SK-N-SH treated with all-trans-retinoic acid at 6 μM for 48 hours (cell line): ENCODE results near the gene GON4L.
"Not testable (repeated sequence)": the region's sequence is repeated elsewhere in the genome, so short reads cannot be mapped to it uniquely, and the experiment has no call there.

Experiments used
- ATAC-seq: fragments of 200-7000 bp; cut with Tn5 transposase; 3 replicates; pipeline ENCODE4 v1.9.1; 2020; ENCODE audit warnings: mild to moderate bottlenecking, moderate library complexity
- ARNTL ChIP-seq: fragments of 450-650 bp; formaldehyde crosslinking; IDR thresholded peaks from 2 replicates; pipeline ENCODE4 v1.5.0; 2020; ENCODE audit warnings: low read depth, mild to moderate bottlenecking, moderate library complexity, borderline replicate concordance
- BACH2 ChIP-seq: fragments of 250-450 bp; sonication (Bioruptor Pico); IDR thresholded peaks from 2 replicates; pipeline ENCODE4 v1.9.0; 2021; ENCODE audit warnings: mild to moderate bottlenecking, borderline replicate concordance
- CSDC2 ChIP-seq: fragments of 250-450 bp; sonication (Bioruptor Pico); IDR thresholded peaks from 2 replicates; pipeline ENCODE4 v1.5.0; 2020; ENCODE audit warnings: mild to moderate bottlenecking, moderate library complexity
- GLIS3 ChIP-seq: fragments of 250-450 bp; sonication (Bioruptor Pico); IDR thresholded peaks from 2 replicates; pipeline ENCODE4 v1.5.0; 2020; ENCODE audit warnings: mild to moderate bottlenecking, moderate library complexity
- PPARA ChIP-seq: fragments of 250-450 bp; sonication (Bioruptor Pico); IDR thresholded peaks from 2 replicates; pipeline ENCODE4 v1.5.0; 2020; ENCODE audit warnings: mild to moderate bottlenecking, borderline replicate concordance
- RARB ChIP-seq: fragments of 250-450 bp; sonication (Bioruptor Pico); IDR thresholded peaks from 2 replicates; pipeline ENCODE4 v1.8.0; 2021; ENCODE audit warnings: mild to moderate bottlenecking, moderate library complexity
- SNAI2 ChIP-seq: fragments of 250-450 bp; sonication (Bioruptor Pico); IDR thresholded peaks from 2 replicates; pipeline ENCODE4 v1.5.0; 2020; ENCODE audit warnings: mild to moderate bottlenecking, moderate library complexity
- TCF4 ChIP-seq: fragments of 250-450 bp; sonication (Bioruptor Pico); IDR thresholded peaks from 2 replicates; pipeline ENCODE4 v1.8.0; 2021; ENCODE audit warnings: mild to moderate bottlenecking, moderate library complexity, borderline replicate concordance
- TOX ChIP-seq: fragments of 250-450 bp; sonication (Bioruptor Pico); IDR thresholded peaks from 2 replicates; pipeline ENCODE4 v1.8.0; 2021; ENCODE audit warnings: mild to moderate bottlenecking, moderate library complexity, borderline replicate concordance
- ZC3H10 ChIP-seq: fragments of 250-450 bp; sonication (Bioruptor Pico); IDR thresholded peaks from 2 replicates; pipeline ENCODE4 v1.5.1; 2021; ENCODE audit warnings: mild to moderate bottlenecking, moderate library complexity
- ZFP30 ChIP-seq: fragments of 450-650 bp; formaldehyde crosslinking; IDR thresholded peaks from 2 replicates; pipeline ENCODE4 v1.5.0; 2022; ENCODE audit warnings: mild to moderate bottlenecking, moderate library complexity
- ZNF565 ChIP-seq: fragments of 450-650 bp; formaldehyde crosslinking; conservative IDR thresholded peaks from 2 replicates; pipeline ENCODE4 v1.5.0; 2020; ENCODE audit warnings: low read depth, mild to moderate bottlenecking, moderate library complexity
- ZNF70 ChIP-seq: fragments of 450-650 bp; formaldehyde crosslinking; IDR thresholded peaks from 2 replicates; pipeline ENCODE4 v1.5.0; 2020; ENCODE audit warnings: mild to moderate bottlenecking, moderate library complexity
- TF ChIP-seq, protein P1 (sequence below): fragments of 250-450 bp; sonication (Bioruptor Pico); IDR thresholded peaks from 2 replicates; pipeline ENCODE4 v1.5.0; 2020; ENCODE audit warnings: mild to moderate bottlenecking, moderate library complexity
- TF ChIP-seq, protein P2 (sequence below): fragments of 250-450 bp; sonication (Bioruptor Pico); IDR thresholded peaks from 2 replicates; pipeline ENCODE4 v1.8.0; 2021; ENCODE audit warnings: low read depth, mild to moderate bottlenecking, moderate library complexity, borderline replicate concordance
- TF ChIP-seq, protein P3 (sequence below): fragments of 250-450 bp; sonication (Bioruptor Pico); IDR thresholded peaks from 2 replicates; pipeline ENCODE4 v1.5.1; 2021; ENCODE audit warnings: mild to moderate bottlenecking, moderate library complexity
- TF ChIP-seq, protein P4 (sequence below): fragments of 250-450 bp; sonication (Bioruptor Pico); IDR thresholded peaks from 2 replicates; pipeline ENCODE4 v1.5.1; 2020; ENCODE audit warnings: low read depth, mild to moderate bottlenecking, moderate library complexity
- TF ChIP-seq, protein P5 (sequence below): fragments of 250-450 bp; sonication (Bioruptor Pico); IDR thresholded peaks from 2 replicates; pipeline ENCODE4 v1.8.0; 2020; ENCODE audit warnings: mild to moderate bottlenecking, moderate library complexity, borderline replicate concordance

The GON4L gene

DNA sequence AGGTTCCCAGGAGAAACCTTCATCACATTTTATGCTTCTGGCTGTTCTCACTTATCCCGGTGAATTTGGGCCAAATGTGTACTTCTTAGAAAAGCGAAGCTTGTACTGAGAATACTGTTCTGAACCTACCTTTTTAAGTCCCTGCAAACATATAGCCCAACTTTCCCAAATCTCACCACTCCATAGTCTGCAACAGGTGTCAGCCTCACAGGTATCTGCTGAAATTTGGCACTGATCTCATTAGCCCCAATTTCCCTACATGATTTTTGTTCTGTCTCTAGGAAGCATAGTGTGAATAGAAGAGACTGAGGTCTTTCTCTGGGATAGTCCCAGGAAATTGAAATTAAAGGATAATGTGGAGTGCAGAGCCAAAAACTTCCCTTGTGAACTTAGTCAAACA lies 42.7 kb upstream of the GON4L start:
- ATAC-seq, result no peak
- no peak for TF ChIP-seq ZNF565 (CRISPR knock-in tag)
- TF ChIP-seq, protein P1, sequence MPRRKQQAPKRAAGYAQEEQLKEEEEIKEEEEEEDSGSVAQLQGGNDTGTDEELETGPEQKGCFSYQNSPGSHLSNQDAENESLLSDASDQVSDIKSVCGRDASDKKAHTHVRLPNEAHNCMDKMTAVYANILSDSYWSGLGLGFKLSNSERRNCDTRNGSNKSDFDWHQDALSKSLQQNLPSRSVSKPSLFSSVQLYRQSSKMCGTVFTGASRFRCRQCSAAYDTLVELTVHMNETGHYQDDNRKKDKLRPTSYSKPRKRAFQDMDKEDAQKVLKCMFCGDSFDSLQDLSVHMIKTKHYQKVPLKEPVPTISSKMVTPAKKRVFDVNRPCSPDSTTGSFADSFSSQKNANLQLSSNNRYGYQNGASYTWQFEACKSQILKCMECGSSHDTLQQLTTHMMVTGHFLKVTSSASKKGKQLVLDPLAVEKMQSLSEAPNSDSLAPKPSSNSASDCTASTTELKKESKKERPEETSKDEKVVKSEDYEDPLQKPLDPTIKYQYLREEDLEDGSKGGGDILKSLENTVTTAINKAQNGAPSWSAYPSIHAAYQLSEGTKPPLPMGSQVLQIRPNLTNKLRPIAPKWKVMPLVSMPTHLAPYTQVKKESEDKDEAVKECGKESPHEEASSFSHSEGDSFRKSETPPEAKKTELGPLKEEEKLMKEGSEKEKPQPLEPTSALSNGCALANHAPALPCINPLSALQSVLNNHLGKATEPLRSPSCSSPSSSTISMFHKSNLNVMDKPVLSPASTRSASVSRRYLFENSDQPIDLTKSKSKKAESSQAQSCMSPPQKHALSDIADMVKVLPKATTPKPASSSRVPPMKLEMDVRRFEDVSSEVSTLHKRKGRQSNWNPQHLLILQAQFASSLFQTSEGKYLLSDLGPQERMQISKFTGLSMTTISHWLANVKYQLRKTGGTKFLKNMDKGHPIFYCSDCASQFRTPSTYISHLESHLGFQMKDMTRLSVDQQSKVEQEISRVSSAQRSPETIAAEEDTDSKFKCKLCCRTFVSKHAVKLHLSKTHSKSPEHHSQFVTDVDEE (CRISPR knock-in tag), result no peak
- no peak for TF ChIP-seq ZC3H10
- no peak for TF ChIP-seq PPARA (CRISPR knock-in tag)
- TF ChIP-seq CSDC2 (CRISPR knock-in tag), result no peak
- TF ChIP-seq, protein P2, sequence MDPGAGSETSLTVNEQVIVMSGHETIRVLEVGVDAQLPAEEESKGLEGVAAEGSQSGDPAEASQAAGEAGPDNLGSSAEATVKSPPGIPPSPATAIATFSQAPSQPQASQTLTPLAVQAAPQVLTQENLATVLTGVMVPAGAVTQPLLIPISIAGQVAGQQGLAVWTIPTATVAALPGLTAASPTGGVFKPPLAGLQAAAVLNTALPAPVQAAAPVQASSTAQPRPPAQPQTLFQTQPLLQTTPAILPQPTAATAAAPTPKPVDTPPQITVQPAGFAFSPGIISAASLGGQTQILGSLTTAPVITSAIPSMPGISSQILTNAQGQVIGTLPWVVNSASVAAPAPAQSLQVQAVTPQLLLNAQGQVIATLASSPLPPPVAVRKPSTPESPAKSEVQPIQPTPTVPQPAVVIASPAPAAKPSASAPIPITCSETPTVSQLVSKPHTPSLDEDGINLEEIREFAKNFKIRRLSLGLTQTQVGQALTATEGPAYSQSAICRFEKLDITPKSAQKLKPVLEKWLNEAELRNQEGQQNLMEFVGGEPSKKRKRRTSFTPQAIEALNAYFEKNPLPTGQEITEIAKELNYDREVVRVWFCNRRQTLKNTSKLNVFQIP (CRISPR knock-in tag), result no peak
- no peak for TF ChIP-seq RARB (CRISPR knock-in tag)
- TF ChIP-seq, protein P3, sequence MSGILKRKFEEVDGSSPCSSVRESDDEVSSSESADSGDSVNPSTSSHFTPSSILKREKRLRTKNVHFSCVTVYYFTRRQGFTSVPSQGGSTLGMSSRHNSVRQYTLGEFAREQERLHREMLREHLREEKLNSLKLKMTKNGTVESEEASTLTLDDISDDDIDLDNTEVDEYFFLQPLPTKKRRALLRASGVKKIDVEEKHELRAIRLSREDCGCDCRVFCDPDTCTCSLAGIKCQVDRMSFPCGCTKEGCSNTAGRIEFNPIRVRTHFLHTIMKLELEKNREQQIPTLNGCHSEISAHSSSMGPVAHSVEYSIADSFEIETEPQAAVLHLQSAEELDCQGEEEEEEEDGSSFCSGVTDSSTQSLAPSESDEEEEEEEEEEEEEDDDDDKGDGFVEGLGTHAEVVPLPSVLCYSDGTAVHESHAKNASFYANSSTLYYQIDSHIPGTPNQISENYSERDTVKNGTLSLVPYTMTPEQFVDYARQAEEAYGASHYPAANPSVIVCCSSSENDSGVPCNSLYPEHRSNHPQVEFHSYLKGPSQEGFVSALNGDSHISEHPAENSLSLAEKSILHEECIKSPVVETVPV (CRISPR knock-in tag), result no peak
- TF ChIP-seq TOX (CRISPR knock-in tag), result no peak
- no peak for TF ChIP-seq SNAI2
- TF ChIP-seq GLIS3 (CRISPR knock-in tag), result no peak
- TF ChIP-seq ZNF70 (CRISPR knock-in tag), result no peak
- TF ChIP-seq, protein P4, sequence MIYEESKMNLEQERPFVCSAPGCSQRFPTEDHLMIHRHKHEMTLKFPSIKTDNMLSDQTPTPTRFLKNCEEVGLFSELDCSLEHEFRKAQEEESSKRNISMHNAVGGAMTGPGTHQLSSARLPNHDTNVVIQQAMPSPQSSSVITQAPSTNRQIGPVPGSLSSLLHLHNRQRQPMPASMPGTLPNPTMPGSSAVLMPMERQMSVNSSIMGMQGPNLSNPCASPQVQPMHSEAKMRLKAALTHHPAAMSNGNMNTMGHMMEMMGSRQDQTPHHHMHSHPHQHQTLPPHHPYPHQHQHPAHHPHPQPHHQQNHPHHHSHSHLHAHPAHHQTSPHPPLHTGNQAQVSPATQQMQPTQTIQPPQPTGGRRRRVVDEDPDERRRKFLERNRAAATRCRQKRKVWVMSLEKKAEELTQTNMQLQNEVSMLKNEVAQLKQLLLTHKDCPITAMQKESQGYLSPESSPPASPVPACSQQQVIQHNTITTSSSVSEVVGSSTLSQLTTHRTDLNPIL, result no peak
- TF ChIP-seq ZFP30, result no peak

DNA sequence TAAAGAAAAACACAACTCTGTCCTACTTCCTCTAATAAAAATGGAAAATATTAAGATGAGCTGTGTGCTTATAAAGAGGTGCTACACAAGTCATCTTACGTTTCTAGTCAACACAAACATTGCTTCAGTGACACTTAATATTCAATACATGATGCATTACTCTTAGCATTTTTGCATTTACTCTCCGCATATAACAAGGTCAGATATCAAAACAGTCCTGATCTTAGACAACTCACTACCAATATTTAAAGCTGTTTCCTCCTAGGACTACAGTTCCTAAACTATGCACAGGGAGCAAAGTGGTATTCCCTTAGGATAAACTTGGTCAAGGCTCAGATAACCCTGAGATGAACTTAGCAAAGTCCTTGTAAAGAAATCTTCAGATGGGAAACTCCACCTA lies 41.9 kb upstream of the GON4L start:
- ATAC-seq, result no peak
- no peak for TF ChIP-seq GLIS3 (CRISPR knock-in tag)
- no peak for TF ChIP-seq TCF4 (CRISPR knock-in tag)
- TF ChIP-seq ARNTL (CRISPR knock-in tag), result no peak

DNA sequence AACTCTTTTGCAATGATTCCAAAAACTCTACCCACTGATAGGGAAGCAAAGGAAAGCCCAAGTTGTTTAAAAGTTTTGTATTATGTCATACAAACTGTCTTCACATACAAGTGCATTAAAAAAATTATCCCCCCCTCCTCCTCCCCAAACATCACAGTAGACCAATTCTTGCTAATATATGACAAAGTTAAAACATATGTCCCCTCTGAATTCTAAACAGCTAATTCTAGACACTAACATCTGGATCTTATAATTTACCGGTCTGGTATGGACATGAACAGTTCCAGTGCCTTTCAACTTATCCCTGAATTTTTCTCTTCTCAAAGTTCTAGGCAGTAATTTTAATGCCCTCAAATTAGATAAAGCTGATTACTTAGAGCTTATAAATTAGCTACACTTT lies 40.7 kb upstream of the GON4L start:
- ATAC-seq, result peak; percentile 24; the same call in 1 of the 3 replicates
- TF ChIP-seq, protein P3 (CRISPR knock-in tag), result no peak
- TF ChIP-seq RARB (CRISPR knock-in tag) (no peak), CSDC2 (CRISPR knock-in tag) (no peak), BACH2 (CRISPR knock-in tag) (no peak), SNAI2 (no peak)
- TF ChIP-seq, protein P4, result no peak
- TF ChIP-seq, protein P5, sequence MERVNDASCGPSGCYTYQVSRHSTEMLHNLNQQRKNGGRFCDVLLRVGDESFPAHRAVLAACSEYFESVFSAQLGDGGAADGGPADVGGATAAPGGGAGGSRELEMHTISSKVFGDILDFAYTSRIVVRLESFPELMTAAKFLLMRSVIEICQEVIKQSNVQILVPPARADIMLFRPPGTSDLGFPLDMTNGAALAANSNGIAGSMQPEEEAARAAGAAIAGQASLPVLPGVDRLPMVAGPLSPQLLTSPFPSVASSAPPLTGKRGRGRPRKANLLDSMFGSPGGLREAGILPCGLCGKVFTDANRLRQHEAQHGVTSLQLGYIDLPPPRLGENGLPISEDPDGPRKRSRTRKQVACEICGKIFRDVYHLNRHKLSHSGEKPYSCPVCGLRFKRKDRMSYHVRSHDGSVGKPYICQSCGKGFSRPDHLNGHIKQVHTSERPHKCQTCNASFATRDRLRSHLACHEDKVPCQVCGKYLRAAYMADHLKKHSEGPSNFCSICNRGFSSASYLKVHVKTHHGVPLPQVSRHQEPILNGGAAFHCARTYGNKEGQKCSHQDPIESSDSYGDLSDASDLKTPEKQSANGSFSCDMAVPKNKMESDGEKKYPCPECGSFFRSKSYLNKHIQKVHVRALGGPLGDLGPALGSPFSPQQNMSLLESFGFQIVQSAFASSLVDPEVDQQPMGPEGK (CRISPR knock-in tag), result no peak

DNA sequence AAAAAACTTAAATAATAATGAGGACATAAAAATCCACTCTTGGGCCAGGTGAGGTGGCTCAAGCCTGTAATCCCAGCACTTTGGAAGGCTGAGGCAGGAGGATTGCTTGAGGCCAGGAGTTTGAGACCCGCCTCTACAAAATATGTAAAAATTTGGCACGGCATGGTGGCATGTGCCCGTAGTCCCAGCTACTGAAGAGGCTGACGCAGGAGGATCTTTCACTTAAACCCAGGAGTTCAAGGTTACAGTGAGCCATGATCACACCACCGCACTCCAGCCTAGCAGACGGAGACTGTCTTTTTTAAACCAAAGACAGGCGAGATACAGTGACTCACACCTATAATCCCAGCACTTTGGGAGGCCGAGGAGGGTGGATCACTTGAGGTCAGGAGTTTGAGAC lies 39.5 kb upstream of the GON4L start:
- ATAC-seq, result not testable (repeated sequence)

DNA sequence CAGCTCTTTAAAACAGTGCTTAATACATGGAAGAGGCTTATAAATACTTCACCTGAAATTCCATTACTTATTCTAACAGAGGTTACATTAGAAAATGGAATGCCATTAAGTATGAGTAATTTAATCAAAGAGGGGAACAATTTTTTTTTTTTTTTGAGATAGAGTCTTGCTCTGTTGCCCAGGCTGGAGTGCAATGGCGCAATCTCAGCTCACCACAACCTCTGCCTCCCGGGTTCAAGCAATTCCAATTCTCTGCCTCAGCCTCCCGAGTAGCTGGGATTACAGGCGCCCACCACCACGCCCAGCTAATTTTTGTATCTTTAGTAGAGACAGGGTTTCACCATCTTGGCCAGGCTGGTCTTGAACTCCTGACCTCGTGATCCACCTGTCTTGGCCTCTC lies 38.6 kb upstream of the GON4L start:
- ATAC-seq, result not testable (repeated sequence)
